ENCODE results near the gene CDC73.

- no peak for TF ChIP-seq GATA2 (IDR thresholded peaks at IDR 0.05; ENCODE audit: low read depth, low read length)
- no peak for TF ChIP-seq GATA3 (IDR thresholded peaks at IDR 0.05; ENCODE audit: low read depth, low read length)
Measured at GRCh38 chr1:193087893-193088292, 33.9 kb upstream of the CDC73 start.
